ENCODE measurements around the gene CCDC157.

Gene CCDC157

GRCh38 chr22:30416403-30416802 is 59.6 kb downstream of the CCDC157 start:
- no peak for DNase-seq (ENCODE audit: low read depth)

- no peak for DNase-seq (ENCODE audit: low read depth)
Measured at GRCh38 chr22:30416837-30417236, 60.0 kb downstream of the CCDC157 start.

- DNase-seq (ENCODE audit: low read depth), result no peak
Measured at GRCh38 chr22:30420347-30421125, 63.7 kb downstream of the CCDC157 start.

DNA sequence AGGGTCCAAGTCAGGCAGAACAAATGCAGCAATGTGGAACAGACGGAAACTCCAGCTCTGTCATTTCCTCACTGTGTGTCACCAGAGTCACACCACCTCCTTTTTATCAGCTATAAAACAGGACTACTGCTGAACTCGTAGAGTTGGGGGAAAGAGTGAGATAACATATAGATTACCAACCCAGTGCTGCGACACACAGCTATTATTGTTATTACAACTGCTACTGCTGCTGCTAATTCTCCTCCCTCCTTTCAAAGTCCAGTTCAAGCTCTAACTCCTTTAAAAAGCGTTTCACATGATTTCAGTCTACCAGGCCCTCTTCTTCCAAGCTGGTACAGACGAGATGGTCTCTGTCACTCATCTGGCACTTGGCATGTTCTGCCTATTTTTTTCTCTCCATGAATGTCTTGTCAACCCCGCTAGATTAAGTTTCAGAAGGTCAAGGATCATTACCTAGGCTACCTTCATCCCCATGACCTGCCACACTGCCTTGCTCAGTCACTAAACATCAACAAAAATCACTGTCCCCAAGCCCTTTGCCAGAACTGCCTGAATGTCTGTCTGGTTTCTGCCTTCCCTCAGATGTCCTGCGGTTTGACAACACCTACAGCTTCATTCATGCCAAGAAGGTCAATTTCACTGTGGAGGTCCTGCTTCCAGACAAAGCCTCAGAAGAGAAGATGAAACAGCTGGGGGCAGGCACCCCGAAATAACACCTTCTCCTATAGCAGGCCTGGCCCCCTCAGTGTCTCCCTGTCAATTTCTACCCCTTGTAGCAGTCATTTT is 65.1 kb downstream of the CCDC157 start:
- DNase-seq (ENCODE audit: low read depth), result no peak

DNA sequence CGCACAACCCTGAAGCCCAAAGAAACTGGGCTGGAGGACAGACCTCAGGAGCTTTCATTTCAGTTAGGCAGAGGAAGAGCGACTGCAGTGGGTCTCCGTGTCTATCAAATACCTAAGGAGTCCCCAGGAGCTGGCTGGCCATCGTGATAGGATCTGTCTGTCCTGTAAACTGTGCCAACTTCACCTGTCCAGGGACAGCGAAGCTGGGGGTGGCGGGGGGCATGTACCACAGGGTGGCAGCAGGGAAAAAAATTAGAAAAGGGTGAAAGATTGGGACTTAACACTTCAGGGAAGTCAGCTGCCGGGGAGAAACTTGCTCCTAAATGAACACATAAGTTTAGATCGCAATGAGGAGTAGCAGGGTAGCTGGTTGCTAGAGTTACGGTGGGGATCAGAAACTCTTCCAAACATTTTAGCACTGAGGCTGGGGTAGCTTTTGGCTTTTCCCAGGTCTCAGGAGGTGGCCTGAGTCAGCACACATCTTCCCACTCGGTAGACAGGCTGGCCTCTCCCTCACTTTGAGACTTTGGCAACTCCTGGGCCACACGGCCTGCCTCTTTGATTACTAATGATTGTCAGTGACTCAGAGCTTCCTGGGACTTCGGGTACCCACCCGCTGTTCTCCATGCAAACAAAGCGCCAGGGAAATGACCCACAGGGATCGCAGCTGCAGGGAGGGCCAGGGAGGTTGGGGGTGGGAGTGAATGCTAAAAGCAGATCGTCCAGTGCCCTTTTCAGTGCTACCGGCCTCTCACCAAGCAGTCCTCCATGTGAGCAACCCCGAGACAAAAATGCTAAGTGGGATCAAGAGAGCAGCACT is 65.9 kb downstream of the CCDC157 start:
- DNase-seq (ENCODE audit: low read depth), result no peak

DNA sequence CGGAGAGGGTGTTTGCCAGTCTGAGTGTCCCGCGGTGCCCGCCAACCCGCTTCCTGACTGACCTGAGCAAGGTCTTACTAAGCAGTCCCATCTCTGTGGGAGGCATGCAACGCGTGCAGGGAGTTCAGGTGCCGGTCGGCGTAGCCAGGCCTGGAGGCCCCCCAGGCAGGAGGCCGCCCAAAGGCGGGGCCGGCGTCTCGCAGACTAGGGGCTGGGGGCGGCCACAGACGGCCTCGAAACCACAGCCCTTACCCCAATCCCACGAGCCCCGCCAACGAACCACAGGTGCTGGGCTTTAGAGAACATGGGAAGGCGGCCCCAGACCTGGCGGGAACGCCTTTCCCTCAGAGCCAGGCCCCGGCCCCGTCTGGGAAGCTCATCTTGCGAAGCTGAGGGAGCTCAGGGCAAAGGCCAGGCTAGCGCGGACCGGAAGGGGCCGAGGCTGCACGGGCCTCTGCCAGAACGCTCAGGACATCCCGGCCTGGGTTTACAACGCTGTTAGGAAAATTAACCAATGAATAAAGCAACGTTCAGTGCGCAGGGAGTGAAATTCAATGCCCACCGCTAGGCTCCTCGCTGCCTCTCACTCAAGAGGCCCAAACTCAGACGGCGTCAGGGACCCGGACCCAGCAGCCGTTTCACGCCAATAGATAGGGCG is 66.6 kb downstream of the CCDC157 start:
- DNase-seq (ENCODE audit: low read depth), result no peak

GRCh38 chr22:30423959-30424533 is 67.2 kb downstream of the CCDC157 start:
- DNase-seq (ENCODE audit: low read depth), result peak; percentile 98

GRCh38 chr22:30424534-30425326 is 67.9 kb downstream of the CCDC157 start:
- no peak for DNase-seq (ENCODE audit: low read depth)

DNA sequence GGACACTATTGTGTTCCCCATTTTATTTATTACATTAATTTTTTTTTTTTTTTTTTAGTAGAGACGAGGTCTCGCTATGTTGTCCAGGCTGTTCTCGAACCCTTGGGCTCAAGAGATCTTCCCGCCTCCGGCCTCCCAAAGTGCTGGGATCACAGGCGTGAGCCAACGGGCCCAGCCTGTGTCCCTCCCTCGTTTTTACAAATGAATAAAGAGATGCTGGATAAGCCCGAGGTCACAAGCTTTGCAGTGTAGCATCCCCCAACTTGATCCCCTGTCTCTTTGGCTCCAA is 68.5 kb downstream of the CCDC157 start:
- no peak for DNase-seq (ENCODE audit: low read depth)

GRCh38 chr22:30425616-30426387 is 69.0 kb downstream of the CCDC157 start, which contains the start of gene MTFP1:
TSS of gene MTFP1 (plus strand) at chr22:30425768. CDS start at chr22:30425880, 112 bp downstream.
- DNase-seq (ENCODE audit: low read depth), result peak; percentile 25

Measured in T follicular helper cell (primary cell).